GM18870 (cell line): Measurements from ENCODE around the gene HAO2.
"Not testable (repeated sequence)": the region's sequence is repeated elsewhere in the genome, so short reads cannot be mapped to it uniquely, and the experiment has no call there.

Source experiments
- ATAC-seq: cut with Tn5 transposase; IDR thresholded peaks from one replicate; pipeline ENCODE4 v1.9.1; 2021; ENCODE audit warnings: moderate library complexity; ENCODE audit not compliant: unreplicated experiment

The HAO2 gene

DNA sequence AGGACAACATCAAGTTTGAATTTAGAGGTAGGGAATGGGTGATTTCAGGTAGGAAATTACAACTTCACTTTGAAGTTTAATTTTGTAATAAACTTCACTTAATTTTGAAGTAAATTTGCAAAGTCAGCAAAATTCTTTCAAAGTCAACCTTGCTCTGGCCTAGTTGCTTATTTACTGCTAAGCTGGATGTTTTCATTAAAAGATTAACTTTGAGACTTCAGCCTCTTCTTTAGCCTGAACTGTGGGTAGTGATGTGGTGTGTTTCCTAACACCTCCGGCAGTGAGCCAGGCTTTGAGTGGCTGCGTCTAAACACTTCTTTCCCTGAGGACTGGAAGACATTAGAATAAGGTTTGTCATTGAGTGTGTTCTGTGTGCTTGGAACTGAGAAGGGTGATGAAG, at the start of gene HAO2:
Gene HAO2 (plus strand): TSS at position 232 of the 400 bp plus-strand sequence. CDS start 12,301 bp downstream, outside the sequence.
- ATAC-seq = no peak

DNA sequence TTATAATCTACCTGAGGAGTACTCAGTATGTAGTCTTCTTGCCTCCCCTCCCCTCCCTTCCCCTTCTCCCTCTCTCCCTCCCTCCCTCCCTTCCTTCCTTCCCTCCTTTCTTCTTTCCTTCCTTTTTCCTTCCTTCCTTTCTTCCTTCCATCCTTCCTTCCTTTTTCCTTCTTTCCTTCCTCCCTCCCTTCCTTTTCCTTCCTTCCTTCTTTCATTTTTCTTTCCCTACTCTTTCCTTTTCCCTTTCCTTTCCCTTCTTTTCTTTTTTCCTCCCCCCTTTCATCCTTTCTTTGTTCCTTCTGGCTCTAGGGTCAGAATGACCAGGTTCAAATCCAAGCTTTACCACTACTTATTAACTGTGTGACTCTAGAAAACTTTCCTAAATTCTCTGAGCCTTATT, 48.5 kb upstream of the HAO2 start:
- no peak for ATAC-seq

DNA sequence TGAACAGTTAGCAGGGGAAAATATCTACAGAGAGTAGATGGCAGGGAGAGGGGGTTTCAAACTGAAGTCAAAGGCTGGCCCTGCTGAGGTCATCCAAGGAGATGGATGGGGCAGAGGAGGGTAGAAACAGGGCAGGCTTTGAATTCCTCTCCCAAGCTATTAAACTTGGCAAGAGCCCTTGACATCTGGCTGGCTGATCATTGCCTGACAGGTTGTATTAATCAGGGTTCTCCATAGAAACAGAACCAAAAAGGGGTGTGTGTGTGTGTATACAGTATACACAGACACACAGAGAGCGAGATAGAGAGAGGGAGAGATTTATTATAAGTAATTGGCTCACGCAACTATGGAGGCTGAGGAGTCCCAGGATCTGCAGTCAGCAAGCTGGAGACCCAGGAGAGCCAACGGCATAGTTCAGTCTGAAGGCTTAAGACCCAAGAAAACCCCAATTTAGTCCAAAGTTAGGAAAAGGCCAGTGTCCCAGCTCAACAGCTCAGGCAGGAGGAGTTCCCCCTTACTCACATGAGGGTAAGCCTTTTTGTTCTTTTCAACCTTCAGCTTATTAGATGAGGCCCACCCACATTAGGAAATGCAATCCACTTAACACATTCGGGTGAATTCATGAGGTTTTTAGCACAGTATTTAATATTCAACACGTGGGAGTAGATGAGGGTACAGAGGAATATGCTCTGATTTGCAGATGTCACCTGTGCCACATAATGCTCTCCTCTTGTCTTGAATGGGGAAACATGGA, 46.7 kb upstream of the HAO2 start:
- ATAC-seq = no peak

- ATAC-seq = peak; percentile 93
Measured at GRCh38 chr1:119323216-119323982, 45.2 kb upstream of the HAO2 start.

- no peak for ATAC-seq
Measured at GRCh38 chr1:119324198-119324597, 44.4 kb upstream of the HAO2 start.

GRCh38 chr1:119326251-119326650, 42.3 kb upstream of the HAO2 start:
- ATAC-seq = no peak

DNA sequence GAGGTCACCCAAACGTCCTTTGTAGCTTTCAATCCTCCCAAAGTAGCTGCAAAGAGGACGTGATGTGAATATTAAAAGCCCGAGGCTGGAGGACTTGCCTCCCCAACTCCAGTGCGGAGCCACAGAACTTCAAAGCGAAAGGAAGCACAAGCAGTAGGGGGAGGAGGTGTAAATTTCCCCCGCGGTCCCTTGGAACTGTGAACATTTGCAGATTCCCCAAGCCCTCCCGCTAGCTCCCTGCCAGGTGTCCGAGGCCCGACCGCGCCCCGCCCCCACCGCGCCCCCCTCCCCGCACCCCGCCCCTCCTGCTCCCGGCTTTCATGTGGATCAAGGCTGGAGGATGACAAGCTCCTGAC, 41.5 kb upstream of the HAO2 start:
- no peak for ATAC-seq

DNA sequence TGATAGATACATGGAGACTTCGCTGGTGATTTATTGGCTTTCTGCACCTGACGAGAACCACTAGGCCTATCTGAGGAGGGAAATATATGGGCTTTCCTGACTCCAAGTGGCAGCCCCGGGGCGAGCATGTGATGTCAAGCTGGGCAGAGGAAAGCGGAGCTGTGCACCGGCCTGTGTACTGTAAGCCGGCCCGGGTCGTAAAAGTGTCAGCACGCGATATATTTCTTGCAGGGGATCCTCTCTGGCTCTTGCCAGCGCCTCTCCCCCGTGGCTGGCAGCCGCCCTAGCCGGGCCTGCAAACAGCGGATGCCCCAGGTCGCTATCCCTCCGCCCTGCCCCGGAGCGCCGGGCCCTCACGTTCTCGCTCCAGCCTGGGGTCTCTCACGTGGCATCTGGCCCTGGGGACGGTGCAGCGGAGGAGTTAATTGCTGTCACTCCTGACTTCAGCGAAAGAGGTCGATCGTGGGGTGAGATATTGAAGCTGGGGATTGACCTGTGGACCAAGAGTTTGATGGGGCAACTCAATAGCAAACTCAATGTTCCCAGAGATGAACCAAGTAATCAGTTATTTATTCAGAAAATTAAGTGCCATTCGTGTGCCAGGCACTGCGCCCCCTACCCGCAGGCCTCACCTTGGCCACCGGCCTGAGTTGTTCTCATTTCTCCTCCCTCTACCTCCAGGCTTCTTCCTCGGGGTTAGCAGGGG, 41.0 kb upstream of the HAO2 start:
- ATAC-seq = no peak

DNA sequence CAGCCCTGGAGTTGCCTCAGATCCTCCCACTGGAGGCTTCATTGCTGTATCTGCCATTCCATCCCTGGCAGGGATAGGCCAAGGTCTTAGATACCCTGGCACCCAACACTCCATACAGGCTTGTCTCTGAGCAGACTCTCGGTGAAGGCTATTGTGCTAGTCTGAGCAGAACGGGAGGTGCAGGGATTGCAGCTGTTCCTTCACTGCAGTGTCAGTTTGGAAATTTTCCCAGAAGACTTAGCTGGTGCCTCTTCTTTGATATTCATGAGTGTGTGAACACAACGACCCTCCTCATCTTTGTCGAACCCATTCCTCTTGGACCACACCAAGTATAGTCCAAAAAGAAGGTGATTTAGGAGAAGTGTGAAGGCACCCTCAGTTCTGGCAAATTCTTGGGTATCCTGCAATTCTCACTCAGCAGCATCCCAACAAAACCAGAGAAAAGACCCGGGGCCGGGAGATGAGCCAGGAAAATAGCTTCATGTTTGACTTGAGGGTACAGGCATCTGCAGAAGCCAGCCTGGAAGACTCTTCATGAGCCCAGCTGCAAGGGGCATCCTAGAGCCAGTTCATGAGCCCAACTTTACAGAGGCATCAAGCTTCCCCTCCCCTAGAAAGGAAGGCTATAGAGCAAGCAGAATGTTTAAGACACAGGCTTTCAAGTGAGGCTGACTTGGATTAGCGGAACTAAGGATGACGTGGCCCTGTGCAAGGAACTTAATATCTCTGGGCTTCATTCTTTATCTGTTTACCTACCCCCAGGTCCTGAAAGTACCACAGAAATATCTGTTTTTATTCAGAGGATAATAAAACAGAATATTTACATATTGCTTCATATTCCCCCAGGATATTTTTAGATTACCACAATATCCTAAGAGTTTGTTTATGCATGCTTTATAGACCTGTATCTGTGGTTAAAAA, 38.8 kb upstream of the HAO2 start:
- no peak for ATAC-seq

GRCh38 chr1:119330466-119331189, 38.0 kb upstream of the HAO2 start:
- ATAC-seq = no peak

DNA sequence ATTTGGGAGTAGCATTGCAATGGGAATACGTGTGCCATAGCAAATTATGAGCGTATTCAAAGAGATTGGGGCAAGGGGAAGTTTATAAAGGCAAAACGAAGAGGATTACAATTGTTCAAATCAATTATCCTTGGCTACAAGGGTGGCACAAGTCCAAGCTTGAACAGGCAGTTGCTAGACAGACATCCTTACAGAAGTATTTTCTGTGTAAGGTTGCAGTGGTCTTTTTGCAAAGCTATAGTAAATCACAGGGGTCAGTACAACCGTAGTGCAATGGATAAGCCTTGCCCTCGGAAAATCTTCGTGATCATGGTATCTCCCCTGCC, 37.4 kb upstream of the HAO2 start:
- ATAC-seq = no peak

GRCh38 chr1:119331915-119332314, 36.7 kb upstream of the HAO2 start:
- no peak for ATAC-seq

DNA sequence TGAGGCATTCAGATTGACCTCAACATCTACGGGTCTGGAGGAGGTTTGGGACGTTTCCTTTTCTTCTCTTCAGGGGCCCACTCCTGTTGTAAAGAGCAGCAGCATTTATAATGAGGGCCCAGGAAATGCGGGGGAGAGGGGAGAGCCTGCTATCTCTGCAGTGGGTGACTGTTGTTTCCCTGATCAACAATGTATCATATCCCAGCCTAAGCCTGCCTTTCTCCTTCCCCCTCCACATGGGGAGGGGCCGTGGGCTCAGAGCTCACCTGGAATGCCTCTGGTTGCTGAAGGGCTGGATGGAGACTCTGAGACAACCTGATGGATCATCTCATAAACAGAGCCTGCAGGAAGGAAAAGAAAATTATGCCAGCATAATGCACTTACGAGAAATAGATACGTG, 36.0 kb upstream of the HAO2 start:
- no peak for ATAC-seq

DNA sequence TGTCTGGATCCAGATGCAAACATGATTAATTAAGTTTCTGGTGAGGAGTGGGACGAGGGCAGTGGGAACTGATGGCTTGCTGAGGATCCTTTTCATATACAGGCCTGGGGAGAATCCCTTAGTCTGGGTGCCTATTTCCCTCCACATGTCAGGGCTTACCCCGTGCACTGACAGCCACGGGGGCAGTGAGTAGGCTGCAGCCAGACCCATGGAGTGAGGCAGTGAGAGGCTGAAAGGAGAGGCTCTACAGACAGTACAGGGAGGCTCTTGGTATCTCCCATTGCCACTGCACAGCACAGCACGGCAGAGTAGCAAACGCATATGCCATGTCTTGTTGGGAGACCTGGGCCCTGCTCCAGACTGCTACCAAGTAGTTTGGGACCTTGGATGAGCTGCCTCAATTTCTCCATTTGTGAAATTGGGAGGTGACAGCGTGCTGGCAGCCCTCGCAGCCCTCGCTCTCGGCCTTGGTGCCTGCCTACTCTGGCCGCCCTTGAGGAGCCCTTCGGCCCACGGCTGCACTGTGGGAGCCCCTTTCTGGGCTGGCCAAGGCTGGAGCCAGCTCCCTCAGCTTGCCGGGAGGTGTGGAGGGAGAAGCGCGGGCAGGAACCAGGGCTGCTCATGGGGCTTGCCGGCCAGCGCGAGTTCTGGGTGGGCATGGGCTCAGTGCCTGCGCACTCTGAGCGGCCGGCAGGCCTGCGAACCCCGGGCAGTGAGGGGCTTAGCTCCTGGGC, 35.3 kb upstream of the HAO2 start:
- no peak for ATAC-seq

DNA sequence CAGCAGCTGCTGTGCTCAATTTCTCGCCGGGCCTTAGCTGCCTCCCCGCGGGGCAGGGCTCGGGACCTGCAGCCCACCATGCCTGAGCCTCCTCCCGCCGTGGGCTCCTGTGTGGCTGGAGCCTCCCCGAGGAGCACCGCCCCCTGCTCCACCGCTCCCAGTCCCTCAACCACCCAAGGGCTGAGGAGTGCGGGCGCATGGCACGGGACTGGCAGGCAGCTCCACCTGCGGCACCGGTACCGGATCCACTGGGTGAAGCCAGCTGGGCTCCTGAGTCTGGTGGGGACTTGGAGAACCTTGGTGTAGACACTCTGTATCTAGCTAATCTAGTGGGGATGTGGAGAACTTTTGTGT, 34.7 kb upstream of the HAO2 start:
- ATAC-seq = not testable (repeated sequence)

DNA sequence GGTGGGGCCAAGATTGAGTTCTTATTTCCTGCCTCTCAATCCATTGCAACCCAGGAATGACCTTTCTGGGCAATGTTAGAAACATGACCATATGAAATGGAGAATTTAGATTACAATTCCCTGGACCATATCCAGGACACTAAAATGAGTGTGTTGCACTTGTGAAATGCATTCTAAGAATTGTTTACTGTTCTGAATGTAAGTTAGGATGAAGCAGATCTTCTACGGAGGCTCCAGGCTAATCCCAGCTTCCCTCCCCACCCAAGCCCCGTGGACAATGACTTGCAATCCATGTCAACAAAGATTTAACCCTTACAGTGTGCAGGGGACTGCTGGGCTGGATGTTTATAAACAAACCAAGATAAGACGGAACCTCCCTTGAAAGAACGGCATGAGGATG, 31.7 kb upstream of the HAO2 start:
- ATAC-seq = no peak

- no peak for ATAC-seq
Measured at GRCh38 chr1:119338004-119338403, 30.6 kb upstream of the HAO2 start.

DNA sequence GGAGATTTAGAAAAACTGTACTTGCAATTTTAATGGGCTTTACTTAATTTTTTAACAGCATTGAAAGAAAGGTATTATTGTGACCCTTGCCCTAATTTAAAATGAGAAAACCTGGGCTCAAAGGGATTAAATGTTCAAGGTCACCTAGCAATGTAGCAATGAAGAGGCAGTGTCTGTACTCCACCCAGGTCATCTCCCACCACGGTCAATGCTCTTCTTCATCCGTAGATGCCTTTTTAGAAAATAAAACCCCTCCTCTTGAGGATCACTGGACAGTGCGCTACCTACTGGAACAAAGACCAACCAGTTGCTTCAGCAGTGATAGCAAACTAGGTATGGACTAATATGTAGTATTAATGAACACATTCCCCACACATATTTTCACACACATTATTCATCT, 29.8 kb upstream of the HAO2 start:
- no peak for ATAC-seq

DNA sequence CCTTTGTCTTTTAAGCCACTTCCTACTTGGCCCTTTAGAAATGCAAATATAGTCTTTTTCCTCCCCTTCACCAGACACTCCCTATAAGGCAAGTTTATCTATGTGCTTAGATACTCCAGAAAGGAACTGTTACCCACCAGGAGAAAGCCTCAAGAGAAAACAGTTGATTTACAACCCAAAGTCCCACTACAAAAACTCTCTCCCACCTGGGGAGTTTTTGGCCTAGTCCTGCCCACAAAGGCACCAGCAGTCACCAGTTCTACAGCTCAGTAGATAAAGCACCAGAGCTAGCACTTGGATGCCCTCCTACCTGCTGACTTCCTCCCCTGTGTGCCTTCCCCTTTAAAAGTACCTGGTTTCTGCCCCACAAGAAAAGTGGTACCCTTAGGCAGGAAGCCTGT, 27.7 kb upstream of the HAO2 start:
- no peak for ATAC-seq
